Measurements from ENCODE around the gene RBM14.
"Not testable (repeated sequence)": the region's sequence is repeated elsewhere in the genome, so short reads cannot be mapped to it uniquely, and the experiment has no call there.

The RBM14 gene, protein sequence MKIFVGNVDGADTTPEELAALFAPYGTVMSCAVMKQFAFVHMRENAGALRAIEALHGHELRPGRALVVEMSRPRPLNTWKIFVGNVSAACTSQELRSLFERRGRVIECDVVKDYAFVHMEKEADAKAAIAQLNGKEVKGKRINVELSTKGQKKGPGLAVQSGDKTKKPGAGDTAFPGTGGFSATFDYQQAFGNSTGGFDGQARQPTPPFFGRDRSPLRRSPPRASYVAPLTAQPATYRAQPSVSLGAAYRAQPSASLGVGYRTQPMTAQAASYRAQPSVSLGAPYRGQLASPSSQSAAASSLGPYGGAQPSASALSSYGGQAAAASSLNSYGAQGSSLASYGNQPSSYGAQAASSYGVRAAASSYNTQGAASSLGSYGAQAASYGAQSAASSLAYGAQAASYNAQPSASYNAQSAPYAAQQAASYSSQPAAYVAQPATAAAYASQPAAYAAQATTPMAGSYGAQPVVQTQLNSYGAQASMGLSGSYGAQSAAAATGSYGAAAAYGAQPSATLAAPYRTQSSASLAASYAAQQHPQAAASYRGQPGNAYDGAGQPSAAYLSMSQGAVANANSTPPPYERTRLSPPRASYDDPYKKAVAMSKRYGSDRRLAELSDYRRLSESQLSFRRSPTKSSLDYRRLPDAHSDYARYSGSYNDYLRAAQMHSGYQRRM

DNA sequence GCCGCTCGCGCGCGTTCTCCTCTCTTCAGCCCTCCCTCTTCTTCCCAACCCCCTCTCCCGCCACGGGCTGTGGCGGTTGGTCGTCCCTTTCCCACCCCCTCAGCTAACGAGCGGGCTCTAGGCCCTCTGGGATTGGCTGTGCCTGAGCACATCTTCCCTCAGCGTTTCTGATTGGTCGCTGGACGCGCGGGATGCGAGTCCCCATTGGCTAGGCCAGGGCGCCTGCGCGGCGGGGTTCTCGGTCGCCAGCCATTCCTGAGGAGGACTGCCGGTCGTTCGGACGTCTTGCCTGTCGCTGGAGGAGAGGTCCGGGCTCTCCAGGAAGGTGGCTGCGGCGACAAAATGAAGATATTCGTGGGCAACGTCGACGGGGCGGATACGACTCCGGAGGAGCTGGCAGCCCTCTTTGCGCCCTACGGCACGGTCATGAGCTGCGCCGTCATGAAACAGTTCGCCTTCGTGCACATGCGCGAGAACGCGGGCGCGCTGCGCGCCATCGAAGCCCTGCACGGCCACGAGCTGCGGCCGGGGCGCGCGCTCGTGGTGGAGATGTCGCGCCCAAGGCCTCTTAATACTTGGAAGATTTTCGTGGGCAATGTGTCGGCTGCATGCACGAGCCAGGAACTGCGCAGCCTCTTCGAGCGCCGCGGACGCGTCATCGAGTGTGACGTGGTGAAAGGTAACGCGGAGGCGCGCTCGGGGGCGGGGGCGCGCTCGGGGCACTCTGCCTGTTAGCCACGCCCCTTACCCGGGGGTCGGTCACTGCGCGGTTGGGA lies at the start of gene RBM14:
Gene RBM14 (plus strand): TSS at position 252 of the 776 bp plus-strand sequence. CDS start 91 bp downstream, at position 343.
- peak; percentile 99 for DNase-seq (ENCODE audit: low read depth)

DNA sequence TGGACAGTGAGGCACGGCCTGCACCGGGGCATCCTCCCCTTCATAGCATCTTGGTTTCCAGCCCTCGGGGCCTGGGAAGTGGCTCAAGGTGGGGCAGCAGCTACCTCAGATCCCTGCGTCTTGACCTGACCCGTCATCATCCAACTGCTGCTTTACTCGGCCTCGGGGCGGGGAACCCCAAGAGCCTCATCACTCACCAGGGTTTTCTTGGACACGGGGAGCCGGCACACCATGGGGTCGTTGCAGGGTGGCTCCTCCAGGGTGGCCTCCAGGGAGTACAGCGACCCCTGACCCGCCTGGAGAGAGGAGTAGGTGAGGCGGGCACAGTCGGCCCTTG lies 48.7 kb upstream of the RBM14 start:
- no peak for DNase-seq (ENCODE audit: low read depth)

DNA sequence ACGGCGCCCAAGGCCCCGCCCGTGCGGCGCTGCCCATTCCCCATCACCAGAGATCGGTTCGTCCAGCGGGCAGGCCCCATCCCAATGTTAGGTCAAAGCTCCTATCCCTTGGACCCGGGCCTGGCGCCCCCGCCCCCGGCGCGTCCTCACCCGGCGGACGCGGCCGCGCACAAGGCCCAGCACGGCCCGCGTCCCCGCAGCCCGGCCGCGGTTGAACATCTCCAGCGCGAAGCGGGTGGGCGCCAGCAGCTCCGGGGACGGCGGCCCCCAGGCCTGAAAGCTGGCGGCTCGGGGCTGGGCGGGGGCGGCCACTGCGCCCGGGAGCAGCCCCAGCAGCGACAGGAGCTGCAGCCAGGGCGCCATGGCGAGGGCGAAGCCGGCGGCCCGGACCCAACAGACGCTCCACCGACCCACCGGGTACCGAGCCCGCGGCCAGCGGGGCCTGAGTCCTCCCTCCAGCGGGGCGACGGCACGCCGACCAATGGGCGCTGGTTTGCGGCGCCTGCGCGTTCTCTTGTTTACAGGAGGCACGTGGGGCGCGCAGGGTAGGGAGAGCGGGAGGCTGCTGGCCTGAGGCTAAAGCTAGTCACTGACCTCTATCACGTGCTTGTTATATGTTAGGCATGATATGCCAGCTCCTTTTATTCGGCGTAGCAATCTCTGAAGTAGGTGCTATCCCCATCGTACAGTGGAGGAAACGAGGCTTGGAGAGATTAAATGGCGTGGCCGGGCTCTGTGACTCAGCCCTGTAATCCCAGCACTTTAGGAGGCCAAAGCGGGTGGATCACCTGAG lies 48.1 kb upstream of the RBM14 start, which contains the start of gene CTSF:
Gene CTSF (minus strand): TSS at position 483 of the 793 bp plus-strand sequence. CDS start 120 bp downstream, at position 363.
- DNase-seq (ENCODE audit: low read depth): peak; percentile 73

DNA sequence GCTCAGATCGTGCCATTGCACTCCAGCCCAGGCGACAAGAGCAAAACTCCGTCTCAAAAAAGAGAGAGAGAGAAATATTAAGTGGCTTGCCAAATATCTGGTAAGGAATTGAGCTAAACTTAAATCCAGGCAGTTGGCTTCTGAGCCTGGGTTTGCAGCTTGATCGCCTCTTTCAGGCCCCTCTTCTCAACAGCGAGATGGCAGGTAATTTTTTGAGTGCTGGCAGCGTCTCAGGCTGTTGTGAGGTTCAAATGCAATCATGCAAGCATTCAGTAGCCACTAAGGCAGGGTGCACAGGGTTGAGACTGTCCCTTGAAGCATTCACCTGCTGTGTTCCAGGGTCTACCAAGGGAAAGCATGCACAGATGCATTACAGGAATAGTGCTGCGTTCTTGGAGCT lies 47.4 kb upstream of the RBM14 start:
- DNase-seq (ENCODE audit: low read depth): no peak

DNA sequence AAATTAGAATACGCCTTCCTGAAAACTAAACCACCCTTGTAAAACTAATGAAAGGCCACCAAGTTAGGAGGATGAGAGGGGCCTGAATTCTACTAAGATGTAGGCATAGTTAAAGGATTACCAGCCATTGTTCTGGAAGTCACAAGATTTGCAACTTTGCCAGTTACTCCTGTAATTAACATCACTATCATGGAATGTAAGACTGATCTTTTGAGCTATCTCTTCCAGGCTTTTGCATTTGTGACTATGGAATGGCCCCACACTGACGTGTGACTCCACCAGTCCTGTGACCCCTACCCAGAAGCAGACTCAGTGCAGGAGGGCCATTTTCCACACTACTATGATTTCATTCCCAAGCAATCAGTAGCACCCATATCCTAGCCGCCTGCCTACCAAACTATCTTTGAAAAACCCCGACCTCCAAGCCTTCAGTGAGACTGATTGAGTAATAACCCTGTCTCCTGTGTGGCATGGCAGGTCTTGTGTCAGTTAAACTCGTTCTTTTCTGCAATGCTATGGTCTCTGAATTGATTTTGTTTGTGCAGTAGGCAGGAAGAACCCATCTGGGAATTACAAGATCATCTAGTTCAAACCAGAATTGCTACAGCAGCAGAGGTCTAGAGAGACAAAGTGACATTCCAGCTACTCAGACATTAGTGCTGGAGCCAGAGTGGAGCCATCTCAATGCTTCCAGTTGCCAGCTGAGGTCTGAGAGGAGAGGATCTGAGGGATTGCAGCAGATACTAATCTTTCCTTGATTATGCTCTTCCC lies 46.2 kb upstream of the RBM14 start:
- DNase-seq (ENCODE audit: low read depth): no peak

DNA sequence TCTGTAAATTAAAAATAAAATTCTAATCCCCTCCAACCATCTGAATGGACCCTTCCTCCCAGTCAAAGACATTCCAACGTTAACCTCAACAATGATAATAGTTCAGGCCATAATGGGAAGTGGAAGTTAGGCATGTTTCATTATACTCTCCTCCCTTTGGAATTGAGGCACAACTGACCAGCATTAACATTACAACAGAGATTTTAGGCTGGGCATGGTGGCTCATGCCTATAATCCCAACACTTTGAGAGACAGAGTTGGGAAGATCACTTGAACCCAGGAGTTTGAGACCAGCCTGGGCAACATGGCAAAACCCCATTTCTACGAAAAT lies 45.6 kb upstream of the RBM14 start:
- no peak for DNase-seq (ENCODE audit: low read depth)

DNA sequence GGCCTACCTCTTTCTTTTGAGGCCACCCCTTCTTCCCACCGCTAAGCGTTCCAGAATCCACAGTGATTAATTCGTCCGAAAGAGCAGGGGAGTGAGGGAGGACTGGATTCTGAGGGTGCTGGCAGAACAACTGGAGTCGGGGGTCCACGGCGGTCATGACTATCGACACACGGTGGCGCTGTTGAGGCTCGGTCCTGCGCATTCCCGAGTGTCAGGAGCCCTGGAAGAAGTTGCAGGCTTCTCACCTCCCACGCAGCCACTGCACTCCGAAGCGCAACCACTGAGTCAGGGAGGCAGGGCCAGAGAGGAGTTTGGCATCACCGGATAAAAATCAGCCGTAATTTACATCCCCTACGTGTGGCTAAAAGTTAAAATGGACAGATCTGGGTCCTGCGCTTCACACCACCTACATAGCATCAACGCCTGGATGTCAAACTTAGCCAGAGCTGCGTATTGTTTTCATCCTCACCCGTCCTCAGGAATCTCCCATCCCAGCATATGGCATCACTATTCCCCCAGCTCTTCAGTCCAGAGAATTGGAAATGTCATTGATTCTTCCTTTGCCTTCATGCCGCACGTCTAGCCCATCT lies 37.3 kb upstream of the RBM14 start:
- DNase-seq (ENCODE audit: low read depth): no peak

DNA sequence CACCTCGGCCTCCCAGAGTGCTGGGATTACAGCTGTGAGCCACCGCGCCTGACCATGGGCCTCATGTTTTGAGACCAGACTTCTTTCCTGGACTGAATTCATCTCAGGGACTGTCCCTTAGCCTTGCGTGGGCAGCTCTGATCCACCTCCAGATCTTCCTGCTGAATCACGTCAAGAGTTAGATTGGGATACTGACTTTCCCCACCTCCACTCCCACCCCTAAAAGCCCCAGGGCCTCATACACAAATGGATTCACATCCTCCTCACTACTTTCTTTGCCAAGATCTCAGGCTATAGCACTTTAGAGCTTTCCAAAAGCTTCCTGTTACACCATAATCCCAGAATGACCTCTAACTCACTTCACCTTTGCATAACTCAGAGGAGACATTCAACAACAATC lies 35.6 kb upstream of the RBM14 start:
- DNase-seq (ENCODE audit: low read depth): no peak

DNA sequence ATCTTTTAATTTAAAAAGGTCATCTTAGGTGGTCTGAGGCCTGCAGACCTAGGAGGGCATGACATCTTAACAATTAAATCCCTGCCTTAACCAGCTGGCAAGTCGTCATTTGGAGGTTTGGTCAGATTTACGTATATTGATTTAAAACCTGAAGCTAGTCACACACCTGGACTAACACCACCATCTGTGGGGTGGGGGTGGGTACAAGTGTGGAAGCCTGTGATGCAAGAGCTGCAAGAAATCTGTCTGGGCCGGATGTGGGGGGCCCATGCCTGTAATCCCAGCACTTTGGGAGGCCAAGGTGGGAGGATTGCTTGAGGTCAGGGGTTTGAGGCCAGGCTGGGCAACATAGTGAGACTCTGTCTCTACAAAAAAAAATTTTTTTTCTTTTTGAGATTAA lies 35.2 kb upstream of the RBM14 start:
- no peak for DNase-seq (ENCODE audit: low read depth)

DNA sequence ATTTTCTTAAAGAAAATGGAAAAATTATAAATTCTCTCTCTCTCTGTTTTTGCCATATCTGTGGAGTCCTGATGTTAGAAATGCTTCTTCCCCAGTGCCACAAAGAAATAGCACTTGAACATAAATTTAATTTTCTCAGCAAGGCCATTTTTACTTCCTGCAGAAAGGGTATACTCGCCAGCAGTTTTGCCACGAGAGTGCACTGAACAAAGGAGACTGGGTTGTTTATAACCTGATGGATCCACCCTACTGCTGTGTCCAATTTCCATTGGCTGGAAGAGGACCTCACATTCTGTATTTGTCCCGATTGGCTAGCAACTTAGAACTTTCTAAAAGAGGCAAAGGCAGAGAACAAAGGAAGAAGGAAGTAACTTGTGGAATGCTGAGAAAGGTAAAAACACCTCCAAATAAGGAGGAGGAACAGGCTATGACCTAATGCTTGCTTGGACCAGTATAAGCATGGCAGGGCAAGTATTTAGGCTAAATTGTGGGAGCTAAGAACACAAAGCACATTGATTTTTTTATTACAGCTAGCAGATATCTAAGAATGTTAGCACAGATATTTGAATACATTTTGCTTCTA lies 33.8 kb upstream of the RBM14 start:
- DNase-seq (ENCODE audit: low read depth): not testable (repeated sequence)

DNA sequence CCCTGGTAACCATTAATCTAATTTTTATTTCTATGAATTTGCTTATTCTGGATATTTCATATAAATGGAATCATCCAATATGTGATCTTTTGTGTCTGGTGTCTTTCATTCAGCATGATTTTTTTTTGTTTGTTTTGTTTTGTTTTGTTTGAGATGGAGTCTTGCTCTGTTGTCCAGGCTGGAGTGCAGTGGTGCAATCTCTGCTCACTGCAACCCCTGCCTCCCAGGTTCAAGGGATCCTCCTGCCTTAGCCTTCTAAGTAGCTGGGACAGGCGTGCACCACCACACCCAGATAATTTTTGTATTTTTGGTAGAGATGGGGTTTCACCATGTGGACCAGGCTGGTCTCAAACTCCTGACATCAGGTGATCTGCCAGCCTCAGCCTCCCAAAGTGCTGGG lies 31.0 kb upstream of the RBM14 start:
- not testable (repeated sequence) for DNase-seq (ENCODE audit: low read depth)

DNA sequence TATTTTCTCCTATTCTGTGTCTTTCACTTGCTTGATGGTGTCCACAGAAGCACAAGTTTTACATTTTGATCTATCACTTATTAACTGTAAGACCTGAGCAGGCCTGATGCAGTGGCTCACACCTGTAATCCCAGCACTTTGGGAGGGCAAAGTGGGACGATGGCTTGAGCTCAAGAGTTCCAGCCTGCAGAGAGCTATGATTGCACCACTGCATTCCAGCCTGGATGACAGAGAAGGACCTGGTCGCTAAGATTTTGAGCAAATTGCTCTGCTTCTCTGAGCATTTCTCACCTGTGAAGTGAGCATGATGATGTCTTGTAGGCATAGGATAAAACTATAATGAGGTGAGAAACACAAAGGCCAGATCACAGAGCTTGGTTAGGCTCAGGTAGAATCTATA lies 30.3 kb upstream of the RBM14 start:
- DNase-seq (ENCODE audit: low read depth): no peak

DNA sequence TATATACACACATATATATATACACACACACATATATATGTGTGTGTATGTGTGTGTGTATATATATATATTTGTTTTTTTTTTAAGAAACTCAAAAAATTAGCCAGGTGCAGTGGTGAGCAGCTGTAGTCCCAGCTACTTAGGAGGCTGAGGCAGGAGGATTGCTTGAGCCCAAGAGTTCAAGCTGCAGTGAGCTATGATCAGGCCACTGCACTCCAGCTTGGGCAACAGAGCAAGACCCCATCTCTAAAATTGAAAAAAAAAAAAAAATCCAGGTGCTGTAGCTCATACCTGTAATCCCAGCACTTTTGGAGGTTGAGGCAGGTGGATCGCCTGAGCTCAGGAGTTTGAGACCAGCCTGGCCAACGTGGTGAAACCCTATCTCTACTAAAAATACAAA lies 27.1 kb upstream of the RBM14 start:
- DNase-seq (ENCODE audit: low read depth): not testable (repeated sequence)

DNA sequence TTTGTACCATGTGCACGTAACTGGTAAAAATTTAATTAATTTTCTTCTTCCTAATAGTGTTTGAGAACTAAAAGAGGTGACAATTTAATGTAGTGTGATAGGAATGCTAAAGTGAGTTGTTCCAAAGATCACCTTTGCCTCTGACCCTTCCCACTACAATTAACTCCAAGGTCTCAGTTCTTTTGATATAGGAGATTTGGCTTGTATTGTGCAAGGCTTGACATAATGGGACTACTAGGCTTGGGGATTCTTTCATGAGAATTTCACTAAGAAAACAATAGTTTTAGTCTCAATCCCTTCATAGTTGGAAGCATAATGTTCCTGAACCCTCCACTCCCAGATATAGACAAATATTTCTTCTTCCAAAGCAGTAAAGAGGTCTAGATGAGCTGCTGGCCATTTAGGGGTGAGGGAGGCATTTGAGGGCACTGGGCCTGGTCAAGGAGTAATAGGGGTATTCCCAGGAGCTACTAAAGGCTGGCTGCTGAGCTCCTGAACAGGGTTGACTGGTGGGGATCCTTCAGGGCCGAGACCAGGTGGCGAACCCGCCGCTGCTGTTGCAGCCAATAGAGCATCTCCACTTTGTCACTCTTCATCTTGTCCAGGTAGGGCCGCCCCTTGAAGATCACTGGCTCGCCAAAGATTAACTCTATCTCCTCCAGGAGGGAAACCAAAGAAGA lies 26.3 kb upstream of the RBM14 start:
- DNase-seq (ENCODE audit: low read depth): no peak

DNA sequence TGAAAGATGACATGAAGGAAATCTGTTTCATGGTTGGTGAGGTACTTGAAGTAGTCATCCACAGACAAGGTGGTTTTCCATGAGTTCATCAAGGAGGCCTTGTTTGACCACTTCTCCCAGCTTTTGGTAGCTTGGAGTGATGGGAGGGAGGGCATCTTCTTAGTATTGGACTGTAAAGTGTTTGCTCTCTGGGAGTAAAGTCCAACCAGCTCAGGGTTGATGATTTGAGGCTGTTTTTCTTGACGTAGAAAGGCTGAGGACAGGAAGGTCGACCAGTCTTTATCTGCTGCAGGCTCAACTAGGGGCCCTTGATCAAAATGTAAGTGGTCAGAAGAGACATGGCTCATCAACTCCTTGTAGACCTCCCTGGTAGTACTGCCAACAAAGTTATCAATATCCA lies 25.3 kb upstream of the RBM14 start:
- DNase-seq (ENCODE audit: low read depth): no peak

DNA sequence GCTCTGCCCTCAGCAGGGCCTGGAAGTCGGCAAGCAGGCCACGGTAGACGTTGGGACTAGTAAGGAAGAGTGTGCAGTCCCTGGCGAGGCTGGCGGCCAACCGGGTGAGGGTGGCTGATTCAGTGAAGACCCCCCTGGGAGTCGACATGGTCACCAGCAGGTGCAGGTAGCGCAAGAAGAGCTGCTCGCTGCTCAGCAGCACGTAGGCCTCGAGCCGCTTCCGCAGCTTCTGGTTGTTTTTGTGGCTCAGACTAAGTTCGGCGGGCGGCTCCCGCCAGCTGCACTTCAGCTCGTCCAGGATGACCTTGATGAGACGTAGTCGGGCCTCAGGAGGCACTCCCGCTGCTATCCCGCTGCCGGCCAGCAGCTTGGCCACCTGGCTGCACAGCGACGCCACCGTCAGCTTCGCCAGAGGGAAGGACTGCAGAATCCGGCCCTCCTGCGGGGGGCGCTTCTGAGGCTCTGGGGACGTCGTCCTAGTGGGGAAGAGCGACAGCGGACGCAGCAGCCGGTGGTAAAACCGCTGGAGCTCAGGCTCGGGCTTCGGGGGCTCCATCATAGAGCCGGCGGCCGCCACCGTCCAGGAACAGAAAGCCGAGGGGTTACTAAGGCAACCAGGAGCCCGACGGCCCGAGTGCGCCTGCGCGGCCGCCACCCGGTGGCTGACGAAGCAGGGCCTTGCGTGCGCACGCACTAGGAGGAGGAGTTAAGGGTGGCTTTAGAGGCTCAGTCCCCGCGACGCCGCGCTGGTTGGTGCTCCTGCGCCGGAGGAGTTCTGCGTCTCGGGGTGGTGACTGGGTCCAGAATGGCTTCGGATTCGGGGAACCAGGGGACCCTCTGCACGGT lies 23.8 kb upstream of the RBM14 start, which contains the start of the genes CCDC87 and CCS:
Gene CCDC87 (minus strand): TSS at position 607 of the 846 bp plus-strand sequence. CDS start 48 bp downstream, at position 559.
Gene CCS (plus strand): TSS at position 729 of the 846 bp plus-strand sequence. CDS start 77 bp downstream, at position 806.
- DNase-seq (ENCODE audit: low read depth): peak; percentile 86

DNA sequence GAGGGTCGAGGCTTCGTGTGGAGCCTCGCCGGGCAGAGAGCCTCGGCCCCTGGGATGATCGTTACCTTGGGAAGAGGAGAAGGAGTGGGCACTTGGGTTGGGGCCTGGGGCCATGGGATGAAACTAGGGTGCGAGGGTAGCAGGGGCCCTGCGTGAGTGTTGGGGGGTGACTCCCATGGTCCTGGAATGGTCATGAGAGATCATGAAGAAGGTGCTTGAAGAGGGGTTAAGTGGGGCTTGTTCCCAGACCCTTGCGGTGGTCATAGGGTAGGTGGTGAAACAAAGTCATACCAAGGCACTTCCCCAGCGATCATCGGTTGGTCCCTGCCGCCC lies 23.2 kb upstream of the RBM14 start:
- no peak for DNase-seq (ENCODE audit: low read depth)

DNA sequence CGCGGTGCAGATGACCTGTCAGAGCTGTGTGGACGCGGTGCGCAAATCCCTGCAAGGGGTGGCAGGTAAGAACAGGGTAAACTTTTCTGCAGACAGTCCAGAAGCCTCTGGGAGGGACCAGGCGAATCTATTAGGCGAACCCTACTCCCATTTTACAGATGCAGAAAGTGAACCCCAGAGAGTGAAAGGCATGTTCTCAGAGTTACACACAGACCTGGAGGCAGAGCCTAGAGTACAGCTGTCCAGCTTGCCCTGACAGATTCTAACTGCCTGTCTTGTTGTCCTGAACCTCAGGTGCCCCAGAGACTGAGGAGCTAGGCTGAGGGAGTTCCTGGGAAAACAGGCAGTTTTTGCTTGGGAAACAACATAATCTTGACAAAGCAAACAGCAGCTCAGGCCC lies 22.8 kb upstream of the RBM14 start:
- DNase-seq (ENCODE audit: low read depth): no peak

All from HS-27A (cell line).